SK-N-MC (cell line): ENCODE data around the gene LSM12.
"Not testable (repeated sequence)": the region's sequence is repeated elsewhere in the genome, so short reads cannot be mapped to it uniquely, and the experiment has no call there.

ENCODE experiments used
- EZH2 ChIP-seq: fragments of 200-600 bp; sonication (generic); IDR thresholded peaks from one replicate; pipeline ENCODE4 v1.6.1; 2017; ENCODE audit warnings: antibody characterized with exemption
- FOXP2 ChIP-seq: optimal IDR thresholded peaks from 2 replicates; pipeline ENCODE3; 2011; ENCODE audit warnings: mild to moderate bottlenecking, moderate library complexity; ENCODE audit not compliant: insufficient read depth; ENCODE audit errors: extremely low read length, control extremely low read depth
- POLR2AphosphoS5 ChIP-seq: IDR thresholded peaks from 2 replicates; pipeline ENCODE4 v1.6.1; 2012; ENCODE audit warnings: mild to moderate bottlenecking, low read depth, low read length, borderline replicate concordance

DNA sequence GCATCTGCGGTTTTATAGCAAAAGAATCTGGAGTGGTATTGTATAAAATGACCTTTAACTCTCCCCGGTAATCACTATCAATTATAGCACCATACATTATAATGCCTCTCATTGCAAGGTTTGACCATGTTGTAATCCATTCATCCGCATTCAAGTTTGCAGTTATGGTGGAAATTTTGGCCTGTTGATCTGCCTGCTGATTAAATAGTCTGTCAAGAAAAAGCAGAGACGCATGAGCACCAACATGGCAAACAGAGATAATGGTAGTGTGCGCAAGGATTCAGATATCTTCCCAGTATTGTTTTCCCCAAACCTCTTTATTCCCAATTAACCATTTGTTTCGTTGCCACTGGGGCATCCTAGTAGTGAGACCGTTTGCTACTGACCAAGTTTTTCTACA lies 45.2 kb downstream of the LSM12 start:
- not testable (repeated sequence) for TF ChIP-seq POLR2AphosphoS5, EZH2, FOXP2
